ENCODE measurements around the gene POTEM. TPM values are rescaled to one million over a fixed set of nuclear protein-coding genes. Genes with fewer than 3 reads are reported as not detected.

POTEM gene
- not detected for total RNA-seq

DNA sequence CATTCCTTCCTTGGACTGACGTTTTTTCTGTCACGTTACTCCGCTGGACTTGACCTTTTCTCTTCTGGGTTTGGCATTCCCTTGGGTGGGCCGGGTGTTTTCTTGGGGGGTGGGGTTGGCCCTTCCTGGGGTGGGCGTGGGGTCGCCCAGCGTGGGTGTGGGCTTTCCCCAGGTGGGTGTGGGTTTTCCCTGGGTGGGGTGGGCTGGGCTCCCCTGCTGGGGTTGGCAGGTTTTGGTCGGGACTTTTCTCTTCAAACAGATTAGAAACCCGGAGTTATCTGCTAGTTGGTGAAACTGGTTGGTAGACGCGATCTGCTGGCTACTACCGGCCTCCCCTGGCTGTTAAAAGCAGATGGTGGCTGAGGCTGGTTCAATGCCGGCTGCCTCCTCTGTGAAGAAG, at the start of gene POTEM:
Gene POTEM (plus strand): TSS at position 301 of the 400 bp plus-strand sequence. CDS start 52 bp downstream, at position 353.

Small RNAs within 50 kb of the gene (small RNA-seq; reads per million reads assigned to genes)
- gene RNU6-1239P (ENCODE audit: low replicate concordance), result not detected

Data from parietal lobe (tissue), 2 donors.